ENCODE measurements around the gene TFF1.

Gene TFF1

GRCh38 chr21:42315296-42315891, 50.9 kb downstream of the TFF1 start, which contains the start of gene TFF3:
Gene TFF3, minus strand, starts transcription at chr21:42315409. Its CDS starts 35 bp downstream, at chr21:42315374.
- DNase-seq: peak; percentile 16

GRCh38 chr21:42314616-42315295, 51.6 kb downstream of the TFF1 start:
- peak; percentile 3 for DNase-seq

GRCh38 chr21:42313501-42313969, 52.8 kb downstream of the TFF1 start:
- peak; percentile 15 for DNase-seq

GRCh38 chr21:42312626-42313104, 53.7 kb downstream of the TFF1 start:
- peak; percentile 13 for DNase-seq
